Muscle of leg (tissue), 11 donors: ENCODE measurements around the gene GCDH. TPM values are rescaled to one million over a fixed set of nuclear protein-coding genes. Genes with fewer than 3 reads are reported as not detected.
"Not testable (repeated sequence)": the region's sequence is repeated elsewhere in the genome, so short reads cannot be mapped to it uniquely, and the experiment has no call there.

ENCODE experiments used
- DNase-seq: peaks from one replicate; pipeline ENCODE4 v3.0.0; 2013
- H3K27ac ChIP-seq: one replicate; pipeline ENCODE4 v1.5.1; 2013; ENCODE audit warnings: mild to moderate bottlenecking, low read length, control low read depth
- H3K27me3 ChIP-seq: one replicate; pipeline ENCODE4 v1.6.1; 2013; ENCODE audit warnings: low read length; ENCODE audit not compliant: control insufficient read depth, insufficient read depth
- H3K36me3 ChIP-seq: one replicate; pipeline ENCODE4 v1.6.1; 2013; ENCODE audit warnings: low read length; ENCODE audit not compliant: control insufficient read depth, insufficient read depth
- H3K4me1 ChIP-seq: one replicate; pipeline ENCODE4 v1.6.1; 2013; ENCODE audit warnings: low read length; ENCODE audit not compliant: control insufficient read depth, insufficient read depth
- H3K4me3 ChIP-seq: one replicate; pipeline ENCODE4 v1.5.1; 2013; ENCODE audit warnings: low read length, control low read depth
- H3K9me3 ChIP-seq: replicated peaks from 2 replicates; pipeline ENCODE4 v1.6.1; 2013; ENCODE audit warnings: low read depth, low read length; ENCODE audit not compliant: control insufficient read depth
- WGBS: methylation state at CpG from one replicate; pipeline ENCODE4 v1.1.5; 2013; ENCODE audit warnings: missing lambda C conversion rate; ENCODE audit not compliant: insufficient coverage; 5-methylcytosine and 5-hydroxymethylcytosine counted together
- polyA plus RNA-seq, 8 donors: library from polyadenylated mRNA; unstranded; fragments of 120-200 nt; gene quantifications; one replicate each; pipeline versions ENCODE4 v1.2.1 to v1.2.3, GENCODE V29; 2013; ENCODE audit warnings: inconsistent platforms in 1 of 8, low replicate concordance in 1 of 8; ENCODE audit not compliant: insufficient read length in 8 of 8, insufficient read depth in 1 of 8
- total RNA-seq: library from RNA; stranded (reverse); fragments of 120-200 nt; gene quantifications from one replicate; pipeline ENCODE4 v1.2.4, GENCODE V29; 2013

Gene GCDH
- total and polyA plus RNA-seq, 9 donors, result 16.8 to 43.3 (median 27.8) TPM

DNA sequence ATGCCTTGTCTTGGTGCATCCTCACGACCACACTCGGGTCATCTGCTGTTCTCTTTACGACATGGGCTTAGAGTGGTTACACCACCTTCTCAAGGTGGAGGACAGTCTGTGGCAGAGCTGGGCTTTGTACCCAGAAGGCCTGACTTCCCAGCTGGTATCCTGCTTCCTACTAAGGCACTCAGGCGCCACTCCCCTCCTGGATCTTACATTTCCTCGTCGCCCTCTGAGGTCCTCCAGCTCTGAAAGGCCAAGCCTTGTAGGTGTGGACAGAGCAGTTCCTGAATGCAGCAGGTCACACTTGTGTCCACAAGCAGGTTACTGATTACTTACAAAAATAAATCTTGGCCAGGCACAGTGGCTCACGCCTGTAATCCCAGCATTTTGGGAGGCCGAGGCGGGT is 16.2 kb downstream of the GCDH start:
- H3K4me3 ChIP-seq, result no peak overlapping the region

DNA sequence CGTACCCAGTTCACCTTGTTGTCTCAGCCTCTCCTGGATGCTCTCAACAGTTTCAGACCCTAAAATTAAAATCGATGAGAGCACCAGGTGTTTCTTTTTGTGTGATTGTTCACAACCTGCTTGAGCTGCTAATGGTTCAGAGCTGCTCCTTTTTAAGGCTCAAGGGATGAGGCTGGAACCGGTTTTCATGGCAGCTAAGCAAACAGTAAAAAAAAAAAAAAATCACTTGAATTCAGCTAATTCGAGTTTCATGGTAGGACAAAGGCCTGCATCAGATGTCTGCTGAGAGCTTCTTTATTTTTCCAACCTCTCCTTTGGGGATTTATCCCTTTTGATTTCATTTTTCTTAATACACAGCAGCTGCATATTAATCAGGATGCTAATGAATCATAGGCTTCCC is 21.6 kb downstream of the GCDH start:
- H3K4me3 ChIP-seq, result no peak overlapping the region
- H3K27ac ChIP-seq, result peak overlapping the region; percentile 93
- H3K4me1 ChIP-seq, result peaks cover 31% of the 10 kb centered on the region
- H3K36me3 ChIP-seq, result no peaks in the 10 kb centered on the region
- DNase-seq, result peak; percentile 69
- 32% methylated on average over 3 of the region's 4 CpGs for WGBS
- H3K9me3 ChIP-seq, result no peaks in the 10 kb centered on the region
- no peaks in the 10 kb centered on the region for H3K27me3 ChIP-seq

More for the DNA sequence above, 16.2 kb downstream of the GCDH start:
- no peaks in the 10 kb centered on the region for H3K27me3 ChIP-seq
- WGBS, result 65% methylated on average over 6 of the region's 9 CpGs
- no peaks in the 10 kb centered on the region for H3K9me3 ChIP-seq
- no peak for DNase-seq
- peaks cover 2% of the 10 kb centered on the region for H3K36me3 ChIP-seq
- no peak overlapping the region for H3K27ac ChIP-seq
- H3K4me1 ChIP-seq, result peaks cover 9% of the 10 kb centered on the region

DNA sequence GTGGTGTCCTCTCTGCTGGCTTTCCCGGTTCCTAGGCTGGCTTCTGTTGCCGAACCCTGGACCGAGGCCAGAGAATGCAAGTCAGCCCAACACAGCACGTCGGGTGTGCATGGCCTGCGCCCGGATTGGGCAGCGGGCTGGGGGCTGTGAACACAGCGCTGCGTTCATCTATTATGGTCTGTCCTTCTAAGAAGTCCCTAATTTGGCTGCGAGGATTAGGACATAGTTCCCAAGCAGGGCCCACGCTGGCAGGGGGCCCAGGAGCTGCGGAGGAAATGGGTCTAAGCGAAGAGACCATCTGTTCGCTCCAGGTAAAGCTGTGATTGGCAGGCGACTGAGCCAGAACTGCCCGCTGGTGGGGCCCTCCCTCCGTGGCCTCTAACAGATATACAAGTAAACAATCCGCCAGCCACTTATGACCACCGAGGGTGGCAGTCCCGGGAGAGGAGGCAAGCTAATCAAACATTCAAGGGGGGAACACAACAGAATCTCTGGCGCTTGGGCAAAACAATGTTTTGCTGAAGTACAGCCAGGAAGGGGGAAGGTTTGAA is 22.1 kb downstream of the GCDH start:
- 7% methylated on average over 14 of the region's 22 CpGs for WGBS
- Histone ChIP-seq H3K27ac (peak overlapping the region; percentile 93), H3K4me3 (peak overlapping the region; percentile 11), H3K36me3 (no peaks in the 10 kb centered on the region), H3K4me1 (peaks cover 31% of the 10 kb centered on the region), H3K9me3 (no peaks in the 10 kb centered on the region), H3K27me3 (no peaks in the 10 kb centered on the region)
- DNase-seq, result peak; percentile 90

DNA sequence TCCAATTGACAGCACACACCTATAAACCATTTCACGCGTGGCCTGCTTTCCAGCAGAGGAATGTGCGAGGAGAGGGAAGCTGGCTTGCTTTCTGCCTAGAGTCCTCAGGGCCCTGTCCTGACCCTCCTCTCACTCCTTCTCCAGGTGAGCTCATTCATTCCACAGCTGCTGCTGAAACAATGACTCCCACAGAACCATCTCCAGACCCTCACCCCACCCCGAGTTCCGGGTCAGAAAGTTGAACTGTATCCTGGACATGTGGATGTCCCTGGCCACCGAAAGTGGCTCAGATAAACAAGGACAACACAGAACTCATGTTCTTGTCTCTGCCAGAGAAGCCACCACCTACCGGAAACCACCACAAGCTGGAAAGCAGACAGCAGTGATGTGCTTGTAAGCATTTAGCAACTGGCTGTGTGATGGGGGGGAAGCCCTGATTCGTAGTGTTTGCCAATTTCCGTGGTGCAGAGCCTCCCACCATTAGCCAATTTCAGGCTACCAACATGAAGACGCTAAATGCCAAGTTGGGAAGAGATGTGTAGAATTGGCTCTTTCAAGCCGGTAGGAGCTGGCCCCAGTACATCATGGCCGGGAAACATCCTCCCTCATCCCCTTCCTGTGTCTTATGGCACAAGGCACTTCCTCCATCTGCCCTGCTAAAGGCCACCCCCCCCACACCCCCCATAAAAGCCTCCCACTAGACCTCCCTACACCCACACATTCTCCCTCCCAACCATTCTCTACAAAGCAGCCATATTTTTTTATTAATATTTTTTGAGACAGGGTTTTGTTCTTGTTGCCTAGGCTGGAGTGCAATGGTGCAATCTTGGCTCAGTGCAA is 23.1 kb downstream of the GCDH start:
- 33% methylated on average over 3 of the region's 12 CpGs for whole genome bisulfite sequencing

DNA sequence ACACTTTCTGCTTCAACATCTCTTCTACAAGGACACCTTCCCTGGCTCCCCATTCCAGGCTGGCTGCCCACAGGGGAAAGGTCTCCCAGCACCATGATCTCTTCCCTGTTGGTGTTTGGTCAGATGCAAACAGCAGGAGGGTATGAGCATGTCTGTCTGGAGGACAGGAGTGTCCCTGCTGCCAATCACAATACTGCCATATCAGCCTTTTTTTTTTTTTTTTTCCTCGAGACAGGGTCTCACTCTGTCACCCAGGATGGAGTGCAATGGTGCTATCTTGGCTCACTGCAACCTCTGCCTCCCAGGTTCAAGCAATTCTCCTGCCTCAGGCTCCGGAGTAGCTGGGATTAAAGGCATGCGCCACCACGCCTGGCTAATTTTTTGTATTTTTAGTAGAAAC is 24.9 kb downstream of the GCDH start:
- not testable (repeated sequence) for H3K27ac ChIP-seq, H3K9me3 ChIP-seq, H3K36me3 ChIP-seq, DNase-seq, H3K4me3 ChIP-seq, H3K27me3 ChIP-seq
- peaks cover 35% of the 10 kb centered on the region for H3K4me1 ChIP-seq
- WGBS, result no CpG with 5 or more reads among the region's 4 CpGs

More for the DNA sequence above, 23.1 kb downstream of the GCDH start:
- Histone ChIP-seq H3K36me3 (no peaks in the 10 kb centered on the region), H3K27me3 (no peaks in the 10 kb centered on the region), H3K4me3 (no peak overlapping the region), H3K9me3 (no peaks in the 10 kb centered on the region), H3K4me1 (peaks cover 35% of the 10 kb centered on the region), H3K27ac (peak overlapping the region; percentile 93)
- DNase-seq, result peak; percentile 64

DNA sequence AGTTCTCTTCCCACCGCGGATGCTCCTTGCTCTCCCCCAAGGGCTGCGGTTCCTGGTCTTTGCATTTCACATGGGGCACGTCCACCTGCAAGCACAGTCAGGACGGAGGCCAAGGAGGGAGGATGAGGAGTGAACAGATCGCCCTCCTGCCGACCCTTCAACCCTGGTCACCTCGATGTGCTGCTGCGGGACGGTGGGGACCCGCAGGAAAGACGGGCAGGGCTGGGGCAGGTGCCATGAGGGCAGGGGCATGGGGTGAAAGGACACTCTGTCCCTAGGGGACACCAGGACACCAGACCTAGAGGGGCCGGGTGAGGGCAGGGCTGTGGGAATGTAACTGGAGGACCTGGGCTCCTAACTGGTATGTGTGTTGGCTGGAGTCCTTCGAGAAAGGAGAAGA is 27.3 kb downstream of the GCDH start:
- H3K27ac ChIP-seq, result no peak overlapping the region
- H3K4me1 ChIP-seq, result peaks cover 15% of the 10 kb centered on the region
- no peak for DNase-seq
- no peaks in the 10 kb centered on the region for H3K27me3 ChIP-seq
- H3K9me3 ChIP-seq, result no peaks in the 10 kb centered on the region
- peaks cover 10% of the 10 kb centered on the region for H3K36me3 ChIP-seq
- 92% methylated on average over 11 of the region's 14 CpGs for WGBS
- no peak overlapping the region for H3K4me3 ChIP-seq

DNA sequence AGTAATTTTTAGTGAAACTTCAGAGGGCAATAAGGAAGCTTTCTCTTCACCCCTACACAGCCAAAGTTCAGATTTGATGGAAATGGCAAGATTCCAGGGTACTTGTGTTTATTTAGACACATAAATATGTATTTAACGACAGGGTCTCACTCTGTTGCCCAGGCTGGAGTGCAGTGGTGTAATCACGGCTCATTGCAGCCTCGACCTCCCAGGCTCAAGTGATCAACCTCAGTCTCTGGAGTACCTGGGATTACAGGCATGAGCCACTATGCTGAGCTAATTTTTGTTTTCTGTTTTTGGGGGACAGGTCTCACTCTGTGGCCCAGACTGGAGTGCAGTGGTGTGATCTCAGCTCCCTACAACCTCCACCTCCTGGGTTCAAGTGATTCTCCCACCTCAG is 30.1 kb downstream of the GCDH start:
- no peaks in the 10 kb centered on the region for H3K27me3 ChIP-seq
- H3K27ac ChIP-seq, result no peak overlapping the region
- H3K9me3 ChIP-seq, result no peaks in the 10 kb centered on the region
- WGBS, result 67% methylated on average over 2 of the region's 3 CpGs
- H3K4me3 ChIP-seq, result no peak overlapping the region
- no peak for DNase-seq
- H3K36me3 ChIP-seq, result peaks cover 36% of the 10 kb centered on the region
- peaks cover 4% of the 10 kb centered on the region for H3K4me1 ChIP-seq

DNA sequence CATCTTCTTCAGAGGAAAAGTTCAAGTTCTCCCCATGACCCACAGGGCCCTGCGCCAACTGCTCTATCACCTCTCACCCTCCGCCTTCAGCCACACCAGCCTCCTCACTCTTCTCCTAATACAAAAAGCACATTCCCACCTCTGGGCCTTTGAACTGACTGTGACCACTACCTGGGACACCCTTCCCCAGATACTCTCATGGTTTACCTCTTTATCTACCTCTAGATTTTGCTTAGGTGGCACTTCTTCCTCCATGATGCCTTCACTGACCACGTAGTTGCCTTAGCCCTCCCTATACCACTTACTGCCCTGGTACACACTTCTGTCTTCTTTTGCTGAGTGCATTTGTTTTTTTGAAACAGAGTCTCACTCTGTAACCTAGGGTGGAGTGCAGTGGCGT is 32.0 kb downstream of the GCDH start:
- no peaks in the 10 kb centered on the region for H3K27me3 ChIP-seq
- no peak overlapping the region for H3K27ac ChIP-seq
- no peaks in the 10 kb centered on the region for H3K9me3 ChIP-seq
- no peak for DNase-seq
- H3K36me3 ChIP-seq, result peaks cover 51% of the 10 kb centered on the region
- 93% methylated on average over 3 of the region's 4 CpGs for WGBS
- H3K4me3 ChIP-seq, result no peak overlapping the region
- H3K4me1 ChIP-seq, result peaks cover 4% of the 10 kb centered on the region

DNA sequence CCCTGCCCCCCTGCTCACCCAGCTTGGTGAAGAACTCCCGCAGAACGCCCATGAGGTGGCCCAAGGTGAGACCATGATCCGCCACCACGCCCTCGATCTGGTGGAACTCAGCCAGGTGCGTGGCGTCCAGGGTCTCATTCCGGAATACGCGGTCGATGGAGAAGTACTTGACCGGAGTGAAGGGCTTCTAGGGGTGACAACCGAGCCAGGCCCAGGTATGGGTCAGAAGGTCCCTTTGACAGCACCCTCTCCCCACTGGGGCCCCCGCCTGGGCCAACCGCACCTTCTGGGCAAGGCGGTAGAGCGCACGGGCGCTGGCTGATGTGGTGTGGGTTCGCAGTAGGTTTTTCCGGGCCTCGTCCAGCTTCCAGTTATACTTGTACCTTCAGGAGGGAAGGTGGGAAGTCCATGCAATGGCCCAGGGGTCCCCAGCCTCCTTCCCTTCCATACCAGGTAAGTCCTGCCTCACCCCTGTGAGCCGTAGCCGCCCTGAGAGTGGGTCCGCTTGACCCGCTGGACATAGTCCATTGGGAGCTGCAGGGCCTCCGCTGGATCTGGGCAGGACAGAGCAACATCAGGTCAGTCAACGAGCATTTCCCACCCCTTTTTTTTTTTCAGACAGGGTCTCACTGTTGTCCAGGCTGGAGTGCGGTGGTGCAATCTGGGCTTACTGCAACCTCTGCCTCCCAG is 33.8 kb downstream of the GCDH start:
- WGBS, result 95% methylated on average over 20 of the region's 29 CpGs
- Histone ChIP-seq H3K27me3 (no peaks in the 10 kb centered on the region), H3K9me3 (no peaks in the 10 kb centered on the region), H3K4me1 (no peaks in the 10 kb centered on the region), H3K36me3 (peaks cover 67% of the 10 kb centered on the region), H3K27ac (no peak overlapping the region), H3K4me3 (no peak overlapping the region)
- DNase-seq, result no peak

DNA sequence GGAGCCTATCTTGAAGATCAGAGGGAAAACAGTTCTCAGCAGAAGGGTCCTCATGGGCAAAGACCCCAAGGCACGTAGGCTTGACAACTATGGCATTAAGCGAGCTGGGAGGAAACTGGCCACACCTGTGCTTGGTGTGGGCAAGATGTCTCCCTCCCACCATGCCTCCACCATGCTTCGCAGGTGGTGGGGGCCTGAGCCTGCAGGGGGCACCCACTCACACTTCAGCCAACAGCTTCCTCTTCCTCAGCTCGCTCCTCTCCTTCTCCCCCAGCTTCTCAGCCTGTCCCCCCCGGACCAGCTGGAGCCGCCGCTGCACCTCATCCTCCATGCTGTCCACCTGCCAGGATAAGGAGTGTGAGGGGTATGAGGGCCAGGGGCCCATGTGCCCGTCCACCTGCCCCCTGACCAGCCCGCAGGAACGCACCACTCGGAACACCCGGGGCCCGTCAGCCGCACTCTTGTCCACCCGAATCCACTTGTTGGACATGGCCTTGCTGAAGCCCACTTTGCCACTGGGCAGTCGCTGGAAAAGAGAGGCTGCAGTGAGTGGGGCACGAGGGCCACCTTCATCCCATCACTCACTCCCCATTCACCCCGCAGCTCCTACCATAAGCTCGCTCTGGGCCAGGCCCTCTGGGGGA is 39.2 kb downstream of the GCDH start:
- Histone ChIP-seq H3K4me1 (peaks cover 12% of the 10 kb centered on the region), H3K27ac (no peak overlapping the region), H3K4me3 (no peak overlapping the region), H3K27me3 (no peaks in the 10 kb centered on the region), H3K9me3 (no peaks in the 10 kb centered on the region), H3K36me3 (peaks cover 52% of the 10 kb centered on the region)
- 93% methylated on average over 4 of the region's 19 CpGs for WGBS
- DNase-seq, result no peak
